ENCODE results near the gene LAMC3.

Gene LAMC3

DNA sequence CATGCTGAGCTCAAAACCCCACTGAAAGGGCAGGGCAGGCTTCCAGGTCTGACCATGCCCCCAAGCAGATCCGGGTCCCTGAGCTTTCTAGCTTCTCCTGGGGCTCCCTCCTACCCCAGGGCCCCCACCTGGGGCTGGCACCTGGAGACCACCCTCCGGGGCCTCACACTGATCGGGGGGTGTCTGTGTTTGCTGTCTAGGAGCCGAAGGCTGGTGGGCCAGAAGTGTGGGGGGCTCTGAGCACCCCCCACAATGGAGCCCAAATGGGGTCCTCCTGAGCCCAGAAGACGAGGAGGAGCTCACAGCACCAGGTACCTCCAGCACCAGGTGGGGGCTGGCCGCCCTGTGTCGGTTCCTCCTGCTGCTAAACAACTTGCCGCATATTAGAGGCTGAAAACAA lies 39.8 kb downstream of the LAMC3 start:
- Histone ChIP-seq H2AFZ (ENCODE audit: low read depth) (no peak overlapping the region), H3K4me2 (no peak overlapping the region), H3K27me3 (ENCODE audit: insufficient read depth, low read depth) (peaks cover 66% of the 10 kb centered on the region), H3K36me3 (ENCODE audit: insufficient read depth) (no peaks in the 10 kb centered on the region), H3K27ac (no peak overlapping the region), H4K20me1 (ENCODE audit: insufficient read depth) (no peaks in the 10 kb centered on the region), H3K4me3 (IDR thresholded peaks at IDR 0.05; ENCODE audit: insufficient read depth, low read depth, low read length) (no peak overlapping the region), H3K79me2 (ENCODE audit: insufficient read depth, low read depth) (no peaks in the 10 kb centered on the region), H3K9ac (no peak overlapping the region), H3K4me1 (ENCODE audit: low read depth, poor library complexity, severe bottlenecking) (peaks cover 9% of the 10 kb centered on the region)
- TF ChIP-seq, protein P1, sequence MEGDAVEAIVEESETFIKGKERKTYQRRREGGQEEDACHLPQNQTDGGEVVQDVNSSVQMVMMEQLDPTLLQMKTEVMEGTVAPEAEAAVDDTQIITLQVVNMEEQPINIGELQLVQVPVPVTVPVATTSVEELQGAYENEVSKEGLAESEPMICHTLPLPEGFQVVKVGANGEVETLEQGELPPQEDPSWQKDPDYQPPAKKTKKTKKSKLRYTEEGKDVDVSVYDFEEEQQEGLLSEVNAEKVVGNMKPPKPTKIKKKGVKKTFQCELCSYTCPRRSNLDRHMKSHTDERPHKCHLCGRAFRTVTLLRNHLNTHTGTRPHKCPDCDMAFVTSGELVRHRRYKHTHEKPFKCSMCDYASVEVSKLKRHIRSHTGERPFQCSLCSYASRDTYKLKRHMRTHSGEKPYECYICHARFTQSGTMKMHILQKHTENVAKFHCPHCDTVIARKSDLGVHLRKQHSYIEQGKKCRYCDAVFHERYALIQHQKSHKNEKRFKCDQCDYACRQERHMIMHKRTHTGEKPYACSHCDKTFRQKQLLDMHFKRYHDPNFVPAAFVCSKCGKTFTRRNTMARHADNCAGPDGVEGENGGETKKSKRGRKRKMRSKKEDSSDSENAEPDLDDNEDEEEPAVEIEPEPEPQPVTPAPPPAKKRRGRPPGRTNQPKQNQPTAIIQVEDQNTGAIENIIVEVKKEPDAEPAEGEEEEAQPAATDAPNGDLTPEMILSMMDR (conservative IDR thresholded peaks at IDR 0.05; ENCODE audit: low read depth, low read length), result no peak

DNA sequence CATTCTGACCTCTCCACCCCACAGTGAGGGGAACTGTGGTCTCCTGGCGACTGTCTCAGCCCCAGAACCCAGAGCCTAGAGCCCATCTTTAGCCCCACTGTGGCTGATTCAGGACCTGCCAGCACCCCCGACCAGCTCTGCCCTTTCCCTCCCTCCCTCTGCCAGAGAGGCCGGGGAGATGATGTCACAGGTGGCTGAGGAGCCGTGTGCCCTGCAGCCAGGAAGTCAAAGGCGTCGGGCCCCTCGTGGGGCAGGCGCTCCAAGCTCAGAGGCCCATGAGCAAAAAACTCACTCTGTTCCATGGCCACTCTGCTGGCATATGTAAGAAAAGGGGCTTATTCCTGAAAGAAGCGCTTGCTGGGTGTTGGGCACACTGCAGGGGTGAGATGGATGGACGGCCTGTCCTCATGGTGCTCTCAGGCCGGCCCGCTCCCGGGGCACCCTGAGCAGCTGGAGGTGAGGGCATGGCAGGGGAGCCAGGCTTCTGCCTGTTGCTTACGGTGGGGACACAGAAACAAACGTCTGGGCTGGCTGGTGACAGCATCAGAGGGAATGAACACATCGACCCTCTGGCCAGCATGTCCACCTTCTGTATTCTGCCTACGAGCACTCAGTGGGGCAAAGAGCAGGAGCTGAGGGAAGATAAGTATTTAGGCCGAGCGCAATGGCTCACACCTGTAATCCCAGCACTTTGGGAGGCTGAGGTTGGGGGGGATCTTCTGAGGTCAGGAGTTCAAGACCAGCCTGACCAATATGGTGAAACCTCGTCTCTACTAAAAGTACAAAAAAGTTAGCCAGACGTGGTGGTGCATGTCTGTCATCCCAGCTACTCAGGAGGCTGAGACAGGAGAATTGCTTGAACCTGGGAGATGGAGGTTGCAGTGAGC lies 41.1 kb downstream of the LAMC3 start:
- no peak overlapping the region for H3K27ac ChIP-seq
- peaks cover 77% of the 10 kb centered on the region for H3K27me3 ChIP-seq (ENCODE audit: insufficient read depth, low read depth)
- no peak overlapping the region for H2AFZ ChIP-seq (ENCODE audit: low read depth)
- no peaks in the 10 kb centered on the region for H3K79me2 ChIP-seq (ENCODE audit: insufficient read depth, low read depth)
- no peak overlapping the region for H3K4me3 ChIP-seq (IDR thresholded peaks at IDR 0.05; ENCODE audit: insufficient read depth, low read depth, low read length)
- no peak overlapping the region for H3K9ac ChIP-seq
- no peaks in the 10 kb centered on the region for H4K20me1 ChIP-seq (ENCODE audit: insufficient read depth)
- TF ChIP-seq, protein P1 (conservative IDR thresholded peaks at IDR 0.05; ENCODE audit: low read depth, low read length), result no peak
- no peaks in the 10 kb centered on the region for H3K36me3 ChIP-seq (ENCODE audit: insufficient read depth)
- peaks cover 9% of the 10 kb centered on the region for H3K4me1 ChIP-seq (ENCODE audit: low read depth, poor library complexity, severe bottlenecking)
- no peak overlapping the region for H3K4me2 ChIP-seq

DNA sequence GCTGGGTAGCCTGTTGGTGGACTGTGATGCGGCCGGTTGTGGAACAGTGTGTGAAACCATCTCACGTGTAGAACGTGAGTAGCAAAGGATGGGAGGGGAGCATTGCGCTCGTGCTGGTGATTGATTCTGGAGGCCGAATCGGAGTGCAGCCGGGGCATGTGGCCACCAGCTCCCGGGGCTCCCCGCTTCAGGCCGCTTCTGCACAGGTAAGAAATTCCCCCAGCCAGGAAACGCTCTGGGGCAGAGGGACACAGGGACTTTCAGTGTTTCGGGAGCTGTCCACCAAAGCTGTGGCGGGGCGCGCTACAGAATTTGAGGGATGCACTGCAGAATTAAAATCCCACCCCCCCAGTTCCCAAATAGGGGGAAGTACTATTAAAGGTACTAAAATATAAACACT lies 41.9 kb downstream of the LAMC3 start:
- Histone ChIP-seq H4K20me1 (ENCODE audit: insufficient read depth) (no peaks in the 10 kb centered on the region), H3K4me3 (IDR thresholded peaks at IDR 0.05; ENCODE audit: insufficient read depth, low read depth, low read length) (no peak overlapping the region), H3K9ac (no peak overlapping the region), H3K27me3 (ENCODE audit: insufficient read depth, low read depth) (peaks cover 83% of the 10 kb centered on the region), H3K4me2 (no peak overlapping the region), H3K4me1 (ENCODE audit: low read depth, poor library complexity, severe bottlenecking) (peaks cover 9% of the 10 kb centered on the region), H3K79me2 (ENCODE audit: insufficient read depth, low read depth) (no peaks in the 10 kb centered on the region), H3K27ac (no peak overlapping the region), H2AFZ (ENCODE audit: low read depth) (no peak overlapping the region), H3K36me3 (ENCODE audit: insufficient read depth) (no peaks in the 10 kb centered on the region)
- TF ChIP-seq, protein P1 (conservative IDR thresholded peaks at IDR 0.05; ENCODE audit: low read depth, low read length), result no peak

DNA sequence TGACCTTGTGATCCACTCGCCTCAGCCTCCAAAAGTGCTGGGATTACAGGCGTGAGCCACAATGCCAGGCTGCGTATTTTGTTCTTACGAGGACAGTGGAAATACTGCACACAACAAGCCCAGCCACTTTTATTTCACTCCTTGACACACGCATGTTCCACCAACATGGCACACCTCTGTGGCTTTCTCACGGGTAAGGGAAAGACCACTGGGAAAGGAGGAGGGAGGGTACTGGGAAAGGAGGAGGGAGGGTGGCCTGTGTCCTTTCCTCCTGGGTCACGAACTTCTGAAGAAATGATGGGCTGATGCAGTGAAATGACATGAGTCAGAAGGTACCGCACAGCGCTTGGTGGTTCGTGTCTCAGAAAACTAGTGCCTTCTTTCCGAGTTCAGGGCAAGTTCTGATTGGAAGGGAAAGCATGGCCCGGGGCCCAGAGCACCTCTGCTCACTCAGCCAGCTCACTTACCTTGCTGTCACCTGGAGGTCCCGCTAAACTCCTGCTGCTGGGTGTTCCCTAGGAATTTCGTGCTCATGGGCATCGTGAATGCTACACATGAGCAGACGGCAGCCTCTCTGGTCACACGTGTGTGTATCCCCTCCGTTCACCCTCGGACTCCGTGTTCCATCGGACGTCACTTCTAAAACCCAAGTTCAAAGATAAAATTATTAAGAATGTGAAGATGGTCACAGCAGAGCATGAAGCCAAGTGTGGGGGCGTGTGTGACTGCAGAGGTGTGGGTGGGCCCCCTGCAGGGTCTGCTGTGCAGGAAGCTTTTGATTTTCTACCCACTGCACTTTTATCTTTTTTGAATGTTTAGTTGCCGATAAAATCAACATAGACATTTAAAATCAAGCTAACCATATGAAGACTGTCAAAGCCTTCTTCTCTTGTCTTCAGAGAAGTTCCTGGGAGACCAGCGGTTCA lies 42.9 kb downstream of the LAMC3 start:
- no peaks in the 10 kb centered on the region for H3K79me2 ChIP-seq (ENCODE audit: insufficient read depth, low read depth)
- peaks cover 86% of the 10 kb centered on the region for H3K27me3 ChIP-seq (ENCODE audit: insufficient read depth, low read depth)
- H4K20me1 ChIP-seq (ENCODE audit: insufficient read depth), result no peaks in the 10 kb centered on the region
- no peak overlapping the region for H3K4me2 ChIP-seq
- H3K9ac ChIP-seq, result no peak overlapping the region
- H3K4me1 ChIP-seq (ENCODE audit: low read depth, poor library complexity, severe bottlenecking), result peaks cover 4% of the 10 kb centered on the region
- no peaks in the 10 kb centered on the region for H3K36me3 ChIP-seq (ENCODE audit: insufficient read depth)
- H2AFZ ChIP-seq (ENCODE audit: low read depth), result no peak overlapping the region
- TF ChIP-seq, protein P1 (conservative IDR thresholded peaks at IDR 0.05; ENCODE audit: low read depth, low read length), result no peak
- no peak overlapping the region for H3K4me3 ChIP-seq (IDR thresholded peaks at IDR 0.05; ENCODE audit: insufficient read depth, low read depth, low read length)
- no peak overlapping the region for H3K27ac ChIP-seq

Measured in KMS-11 (cell line).